ENCODE results near the gene TRPV3.

DNA sequence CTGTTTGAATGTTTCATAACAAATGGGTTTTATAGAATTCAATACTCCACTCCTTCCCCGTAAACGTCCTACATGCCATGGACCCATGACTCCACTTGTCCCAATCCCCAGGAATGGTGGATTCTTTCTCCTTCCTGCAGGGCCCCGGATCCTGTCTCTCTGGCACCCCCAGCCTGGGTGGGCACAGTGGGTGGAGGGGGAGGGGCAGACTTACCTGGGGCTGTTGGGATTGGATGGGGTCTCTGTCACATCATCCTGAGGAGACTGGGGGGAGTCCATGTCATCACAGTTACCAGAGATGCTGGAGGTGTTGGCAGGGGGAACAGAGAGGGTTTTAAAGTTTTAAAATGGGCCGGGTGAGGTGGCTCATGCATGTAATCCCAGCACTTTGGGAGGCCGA, 13.2 kb downstream of the TRPV3 start:
- TF ChIP-seq, protein P1, sequence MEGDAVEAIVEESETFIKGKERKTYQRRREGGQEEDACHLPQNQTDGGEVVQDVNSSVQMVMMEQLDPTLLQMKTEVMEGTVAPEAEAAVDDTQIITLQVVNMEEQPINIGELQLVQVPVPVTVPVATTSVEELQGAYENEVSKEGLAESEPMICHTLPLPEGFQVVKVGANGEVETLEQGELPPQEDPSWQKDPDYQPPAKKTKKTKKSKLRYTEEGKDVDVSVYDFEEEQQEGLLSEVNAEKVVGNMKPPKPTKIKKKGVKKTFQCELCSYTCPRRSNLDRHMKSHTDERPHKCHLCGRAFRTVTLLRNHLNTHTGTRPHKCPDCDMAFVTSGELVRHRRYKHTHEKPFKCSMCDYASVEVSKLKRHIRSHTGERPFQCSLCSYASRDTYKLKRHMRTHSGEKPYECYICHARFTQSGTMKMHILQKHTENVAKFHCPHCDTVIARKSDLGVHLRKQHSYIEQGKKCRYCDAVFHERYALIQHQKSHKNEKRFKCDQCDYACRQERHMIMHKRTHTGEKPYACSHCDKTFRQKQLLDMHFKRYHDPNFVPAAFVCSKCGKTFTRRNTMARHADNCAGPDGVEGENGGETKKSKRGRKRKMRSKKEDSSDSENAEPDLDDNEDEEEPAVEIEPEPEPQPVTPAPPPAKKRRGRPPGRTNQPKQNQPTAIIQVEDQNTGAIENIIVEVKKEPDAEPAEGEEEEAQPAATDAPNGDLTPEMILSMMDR (IDR thresholded peaks at IDR 0.05), result no peak
- TF ChIP-seq EP300 (IDR thresholded peaks at IDR 0.05) (no peak), POLR2A (IDR thresholded peaks at IDR 0.05) (no peak)
